ENCODE results near the gene ASTN2.

The ASTN2 gene

GRCh38 chr9:117445631-117446030 is 30.8 kb upstream of the ASTN2 start:
- Histone ChIP-seq H3K4me3 (ENCODE audit: low read depth, low read length) (no peak overlapping the region), H3K9ac (ENCODE audit: low read length) (no peak overlapping the region), H3K4me1 (ENCODE audit: control insufficient read depth, insufficient read depth, low read length) (no peaks in the 10 kb centered on the region), H3K9me3 (ENCODE audit: control insufficient read depth, insufficient read depth, low read depth, low read length) (no peaks in the 10 kb centered on the region), H3K27ac (ENCODE audit: low read depth, low read length) (no peak overlapping the region), H3K36me3 (ENCODE audit: control insufficient read depth, insufficient read depth, low read length) (no peaks in the 10 kb centered on the region), H3K27me3 (ENCODE audit: control insufficient read depth, insufficient read depth, low read length) (peaks cover 19% of the 10 kb centered on the region)

- Histone ChIP-seq H3K9me3 (ENCODE audit: control insufficient read depth, insufficient read depth, low read depth, low read length) (no peaks in the 10 kb centered on the region), H3K27me3 (ENCODE audit: control insufficient read depth, insufficient read depth, low read length) (peaks cover 21% of the 10 kb centered on the region), H3K4me3 (ENCODE audit: low read depth, low read length) (no peak overlapping the region), H3K27ac (ENCODE audit: low read depth, low read length) (no peak overlapping the region), H3K9ac (ENCODE audit: low read length) (no peak overlapping the region), H3K36me3 (ENCODE audit: control insufficient read depth, insufficient read depth, low read length) (no peaks in the 10 kb centered on the region), H3K4me1 (ENCODE audit: control insufficient read depth, insufficient read depth, low read length) (no peaks in the 10 kb centered on the region)
These were observed 29.6 kb upstream of the ASTN2 start for GRCh38 chr9:117444501-117444900.

- H3K9ac ChIP-seq (ENCODE audit: low read length): no peak overlapping the region
- no peaks in the 10 kb centered on the region for H3K36me3 ChIP-seq (ENCODE audit: control insufficient read depth, insufficient read depth, low read length)
- H3K4me3 ChIP-seq (ENCODE audit: low read depth, low read length): no peak overlapping the region
- H3K4me1 ChIP-seq (ENCODE audit: control insufficient read depth, insufficient read depth, low read length): peaks cover 5% of the 10 kb centered on the region; the same call in 1 of the 2 replicates
- no peak overlapping the region for H3K27ac ChIP-seq (ENCODE audit: low read depth, low read length)
- H3K9me3 ChIP-seq (ENCODE audit: control insufficient read depth, insufficient read depth, low read depth, low read length): no peaks in the 10 kb centered on the region
- peaks cover 15% of the 10 kb centered on the region for H3K27me3 ChIP-seq (ENCODE audit: control insufficient read depth, insufficient read depth, low read length)
These were observed 22.4 kb upstream of the ASTN2 start for GRCh38 chr9:117437283-117437682.

GRCh38 chr9:117435630-117436261 is 20.9 kb upstream of the ASTN2 start:
- Histone ChIP-seq H3K36me3 (ENCODE audit: control insufficient read depth, insufficient read depth, low read length) (no peaks in the 10 kb centered on the region), H3K27ac (ENCODE audit: low read depth, low read length) (no peak overlapping the region)

GRCh38 chr9:117434566-117434965 is 19.7 kb upstream of the ASTN2 start:
- Histone ChIP-seq H3K4me3 (ENCODE audit: low read depth, low read length) (no peak overlapping the region), H3K27ac (ENCODE audit: low read depth, low read length) (no peak overlapping the region), H3K27me3 (ENCODE audit: control insufficient read depth, insufficient read depth, low read length) (no peaks in the 10 kb centered on the region), H3K9me3 (ENCODE audit: control insufficient read depth, insufficient read depth, low read depth, low read length) (no peaks in the 10 kb centered on the region), H3K36me3 (ENCODE audit: control insufficient read depth, insufficient read depth, low read length) (no peaks in the 10 kb centered on the region), H3K4me1 (ENCODE audit: control insufficient read depth, insufficient read depth, low read length) (peaks cover 5% of the 10 kb centered on the region; the same call in 1 of the 2 replicates), H3K9ac (ENCODE audit: low read length) (no peak overlapping the region)

More at GRCh38 chr9:117435630-117436261, 20.9 kb upstream of the ASTN2 start:
- Histone ChIP-seq H3K9me3 (ENCODE audit: control insufficient read depth, insufficient read depth, low read depth, low read length) (no peaks in the 10 kb centered on the region), H3K4me3 (ENCODE audit: low read depth, low read length) (no peak overlapping the region), H3K27me3 (ENCODE audit: control insufficient read depth, insufficient read depth, low read length) (peaks cover 3% of the 10 kb centered on the region; the same call in 1 of the 2 replicates), H3K9ac (ENCODE audit: low read length) (no peak overlapping the region), H3K4me1 (ENCODE audit: control insufficient read depth, insufficient read depth, low read length) (peaks cover 5% of the 10 kb centered on the region; the same call in 1 of the 2 replicates)

- Histone ChIP-seq H3K9me3 (ENCODE audit: control insufficient read depth, insufficient read depth, low read depth, low read length) (no peaks in the 10 kb centered on the region), H3K4me3 (ENCODE audit: low read depth, low read length) (no peak overlapping the region), H3K27ac (ENCODE audit: low read depth, low read length) (no peak overlapping the region), H3K27me3 (ENCODE audit: control insufficient read depth, insufficient read depth, low read length) (no peaks in the 10 kb centered on the region; the same call in 1 of the 2 replicates), H3K4me1 (ENCODE audit: control insufficient read depth, insufficient read depth, low read length) (peaks cover 5% of the 10 kb centered on the region; the same call in 1 of the 2 replicates), H3K36me3 (ENCODE audit: control insufficient read depth, insufficient read depth, low read length) (no peaks in the 10 kb centered on the region), H3K9ac (ENCODE audit: low read length) (no peak overlapping the region)
These were observed 16.0 kb upstream of the ASTN2 start for GRCh38 chr9:117430813-117431212.

- H3K4me3 ChIP-seq (ENCODE audit: low read depth, low read length): no peak overlapping the region
- no peak overlapping the region for H3K9ac ChIP-seq (ENCODE audit: low read length)
These were observed 12.6 kb upstream of the ASTN2 start for GRCh38 chr9:117427357-117427913.

GRCh38 chr9:117425566-117425965 is 10.7 kb upstream of the ASTN2 start:
- Histone ChIP-seq H3K9me3 (ENCODE audit: control insufficient read depth, insufficient read depth, low read depth, low read length) (no peaks in the 10 kb centered on the region), H3K27me3 (ENCODE audit: control insufficient read depth, insufficient read depth, low read length) (peaks cover 51% of the 10 kb centered on the region), H3K4me3 (ENCODE audit: low read depth, low read length) (no peak overlapping the region), H3K36me3 (ENCODE audit: control insufficient read depth, insufficient read depth, low read length) (no peaks in the 10 kb centered on the region), H3K4me1 (ENCODE audit: control insufficient read depth, insufficient read depth, low read length) (no peaks in the 10 kb centered on the region), H3K27ac (ENCODE audit: low read depth, low read length) (no peak overlapping the region), H3K9ac (ENCODE audit: low read length) (no peak overlapping the region)

More at GRCh38 chr9:117427357-117427913, 12.6 kb upstream of the ASTN2 start:
- no peak overlapping the region for H3K27ac ChIP-seq (ENCODE audit: low read depth, low read length)
- no peaks in the 10 kb centered on the region for H3K36me3 ChIP-seq (ENCODE audit: control insufficient read depth, insufficient read depth, low read length)
- peaks cover 33% of the 10 kb centered on the region for H3K27me3 ChIP-seq (ENCODE audit: control insufficient read depth, insufficient read depth, low read length)
- no peaks in the 10 kb centered on the region for H3K4me1 ChIP-seq (ENCODE audit: control insufficient read depth, insufficient read depth, low read length)
- H3K9me3 ChIP-seq (ENCODE audit: control insufficient read depth, insufficient read depth, low read depth, low read length): no peaks in the 10 kb centered on the region

GRCh38 chr9:117424291-117424690 is 9.4 kb upstream of the ASTN2 start:
- Histone ChIP-seq H3K4me3 (ENCODE audit: low read depth, low read length) (no peak overlapping the region), H3K36me3 (ENCODE audit: control insufficient read depth, insufficient read depth, low read length) (no peaks in the 10 kb centered on the region), H3K9ac (ENCODE audit: low read length) (no peak overlapping the region)

GRCh38 chr9:117418111-117418510 is 3.3 kb upstream of the ASTN2 start:
- Histone ChIP-seq H3K4me1 (ENCODE audit: control insufficient read depth, insufficient read depth, low read length) (peaks cover 11% of the 10 kb centered on the region), H3K9me3 (ENCODE audit: control insufficient read depth, insufficient read depth, low read depth, low read length) (no peaks in the 10 kb centered on the region), H3K9ac (ENCODE audit: low read length) (no peak overlapping the region), H3K4me3 (ENCODE audit: low read depth, low read length) (no peak overlapping the region), H3K36me3 (ENCODE audit: control insufficient read depth, insufficient read depth, low read length) (no peaks in the 10 kb centered on the region), H3K27ac (ENCODE audit: low read depth, low read length) (no peak overlapping the region), H3K27me3 (ENCODE audit: control insufficient read depth, insufficient read depth, low read length) (peaks cover 98% of the 10 kb centered on the region)

More at GRCh38 chr9:117424291-117424690, 9.4 kb upstream of the ASTN2 start:
- peaks cover 64% of the 10 kb centered on the region for H3K27me3 ChIP-seq (ENCODE audit: control insufficient read depth, insufficient read depth, low read length)
- H3K27ac ChIP-seq (ENCODE audit: low read depth, low read length): no peak overlapping the region
- H3K4me1 ChIP-seq (ENCODE audit: control insufficient read depth, insufficient read depth, low read length): no peaks in the 10 kb centered on the region
- no peaks in the 10 kb centered on the region for H3K9me3 ChIP-seq (ENCODE audit: control insufficient read depth, insufficient read depth, low read depth, low read length)

GRCh38 chr9:117416856-117417255 is 2.0 kb upstream of the ASTN2 start:
- Histone ChIP-seq H3K4me3 (ENCODE audit: low read depth, low read length) (no peak overlapping the region), H3K27ac (ENCODE audit: low read depth, low read length) (no peak overlapping the region), H3K9me3 (ENCODE audit: control insufficient read depth, insufficient read depth, low read depth, low read length) (no peaks in the 10 kb centered on the region), H3K4me1 (ENCODE audit: control insufficient read depth, insufficient read depth, low read length) (peaks cover 22% of the 10 kb centered on the region), H3K36me3 (ENCODE audit: control insufficient read depth, insufficient read depth, low read length) (no peaks in the 10 kb centered on the region), H3K9ac (ENCODE audit: low read length) (no peak overlapping the region), H3K27me3 (ENCODE audit: control insufficient read depth, insufficient read depth, low read length) (peaks cover 98% of the 10 kb centered on the region)

All from HUES6 (cell line).